Activated CD8-positive, alpha-beta memory T cell treated with anti-CD3 and anti-CD28 coated beads, Interleukin-2, amount 50 U/mL, for 4 hours (primary cell): ENCODE results near the gene CDCA5.

Experiments
- DNase-seq: peaks from one replicate; pipeline ENCODE4 v3.0.0-alpha.2; 2020

The CDCA5 gene

GRCh38 chr11:65067446-65067845, 16.4 kb downstream of the CDCA5 start:
- no peak for DNase-seq

GRCh38 chr11:65066805-65067291, 17.0 kb downstream of the CDCA5 start:
- DNase-seq: no peak

GRCh38 chr11:65066315-65066714, 17.5 kb downstream of the CDCA5 start:
- DNase-seq: no peak

DNA sequence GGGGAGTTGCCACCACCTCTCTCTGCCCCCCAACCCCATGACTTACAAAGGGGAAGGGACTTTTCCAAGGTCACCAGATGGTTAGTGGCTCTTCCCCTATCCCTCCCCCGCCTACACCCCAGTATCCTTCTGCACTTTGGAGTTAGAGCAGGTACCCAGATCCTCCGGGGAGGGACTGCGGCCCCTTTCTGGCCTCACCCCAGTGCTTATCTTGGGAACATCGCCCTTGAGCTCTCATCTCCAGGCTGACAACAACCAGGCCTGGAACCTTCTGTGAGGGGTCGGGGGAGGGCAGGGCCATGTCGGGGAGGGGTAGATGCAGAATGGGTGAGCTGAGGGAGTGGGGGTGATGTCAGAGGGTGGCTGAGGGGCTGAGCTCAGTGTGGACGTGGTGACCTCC, 18.0 kb downstream of the CDCA5 start:
- no peak for DNase-seq

GRCh38 chr11:65064847-65065240, 19.0 kb downstream of the CDCA5 start:
- DNase-seq: no peak

DNA sequence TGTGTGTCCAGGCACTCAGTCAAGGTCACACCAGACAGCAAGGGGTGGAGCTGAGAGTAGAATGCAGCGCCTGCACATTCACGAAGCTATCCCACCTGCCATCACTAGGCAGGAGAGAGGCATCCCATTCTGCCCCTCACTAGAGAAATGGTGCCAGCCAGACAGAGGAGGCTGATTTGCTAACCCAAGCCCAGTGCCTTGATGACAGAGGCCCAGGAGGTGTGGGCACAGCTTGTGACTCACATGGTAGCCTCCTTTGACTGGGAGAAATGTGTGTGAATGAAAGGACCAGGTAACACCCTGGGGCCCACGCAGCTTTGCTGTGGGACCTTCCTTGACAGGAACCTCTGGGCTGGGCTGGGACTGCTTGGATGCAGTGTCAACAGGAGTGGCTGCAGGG, 20.3 kb downstream of the CDCA5 start:
- DNase-seq: no peak

GRCh38 chr11:65060913-65061408, 22.9 kb downstream of the CDCA5 start:
- no peak for DNase-seq

DNA sequence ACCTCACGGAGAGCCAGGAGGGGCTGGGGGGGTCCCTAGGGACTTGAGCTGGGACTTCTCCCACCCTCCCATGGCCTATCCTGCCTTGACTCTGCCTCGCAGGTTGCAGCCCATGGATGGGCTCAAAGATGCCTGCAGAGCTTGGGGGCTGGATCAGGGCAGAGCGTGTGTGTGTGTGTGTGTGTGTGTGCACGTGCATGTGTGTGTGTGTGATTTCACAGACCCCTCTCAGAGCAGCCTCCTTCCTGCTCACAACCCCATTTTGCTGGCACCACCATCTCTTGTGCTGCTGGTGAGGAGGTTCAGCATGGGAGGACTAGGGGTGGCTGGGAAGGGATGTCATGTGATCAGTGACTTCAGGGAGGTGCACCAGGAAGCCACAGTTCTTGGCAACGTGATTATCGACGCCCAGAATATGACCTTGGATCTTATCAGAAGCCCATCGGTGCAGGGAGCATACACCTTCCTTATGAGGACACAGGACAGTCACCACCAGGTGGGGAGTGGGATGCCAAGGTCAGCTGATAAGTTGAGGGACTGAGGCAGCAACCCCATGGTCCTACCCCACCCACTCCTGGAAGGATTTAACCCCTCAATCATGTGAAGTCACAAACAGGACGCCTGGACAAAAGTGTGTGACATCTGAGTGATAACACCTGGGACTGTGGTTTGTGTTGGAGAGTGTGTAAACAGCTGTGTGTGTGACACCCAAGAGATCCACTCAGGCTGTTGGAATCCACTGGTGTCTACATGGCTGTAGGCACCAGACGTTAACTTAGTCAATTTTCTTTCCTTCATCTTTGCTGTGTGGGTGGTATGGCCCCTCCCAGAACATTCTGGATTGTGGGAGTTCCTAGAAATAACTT, 23.6 kb downstream of the CDCA5 start:
- no peak for DNase-seq

DNA sequence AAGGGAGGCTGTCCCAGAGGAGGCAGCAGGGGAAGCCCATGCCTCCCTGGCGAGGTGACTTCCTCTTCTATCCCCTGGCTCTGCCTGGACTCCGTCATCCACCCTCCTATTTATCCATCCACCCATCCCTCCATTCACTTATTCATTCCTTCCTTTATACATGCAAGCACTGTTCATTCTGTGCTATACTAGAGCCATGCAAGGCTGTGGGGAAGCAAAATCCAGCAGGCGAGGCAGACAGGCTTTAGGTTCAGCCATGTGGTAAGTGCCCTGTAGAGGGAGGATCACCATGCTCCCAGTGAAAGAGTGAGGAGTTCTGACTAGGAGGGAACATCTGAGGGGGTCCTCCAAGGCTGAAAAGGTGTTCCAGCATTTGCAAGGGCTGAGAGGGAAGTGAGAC, 24.3 kb downstream of the CDCA5 start:
- no peak for DNase-seq

GRCh38 chr11:65058419-65059054, 25.3 kb downstream of the CDCA5 start, which contains the start of gene NAALADL1:
TSS of gene NAALADL1 (minus strand) at chr11:65058553. CDS start at chr11:65058521, 32 bp downstream.
- no peak for DNase-seq

GRCh38 chr11:65058012-65058411, 25.8 kb downstream of the CDCA5 start:
- no peak for DNase-seq

DNA sequence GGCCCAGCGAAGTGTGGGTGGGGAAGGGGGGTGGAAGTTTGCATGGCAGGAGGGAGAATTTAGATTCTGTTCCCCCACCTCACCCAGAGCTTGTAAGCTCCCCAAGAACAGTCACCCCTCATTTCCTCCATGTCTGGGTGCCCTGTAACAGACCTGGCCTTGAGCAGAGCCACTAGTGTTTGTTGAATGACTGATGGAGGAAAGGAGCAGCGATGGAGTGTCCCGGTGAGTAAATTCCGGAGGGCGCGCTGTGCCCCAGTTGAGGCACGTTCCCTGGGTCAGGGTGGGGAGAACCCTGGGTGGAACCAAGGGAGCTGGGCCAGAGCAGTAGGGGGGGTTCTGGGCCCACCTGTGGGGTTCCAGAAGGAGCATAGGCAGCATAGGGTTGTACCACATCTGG, 26.3 kb downstream of the CDCA5 start:
- DNase-seq: no peak

DNA sequence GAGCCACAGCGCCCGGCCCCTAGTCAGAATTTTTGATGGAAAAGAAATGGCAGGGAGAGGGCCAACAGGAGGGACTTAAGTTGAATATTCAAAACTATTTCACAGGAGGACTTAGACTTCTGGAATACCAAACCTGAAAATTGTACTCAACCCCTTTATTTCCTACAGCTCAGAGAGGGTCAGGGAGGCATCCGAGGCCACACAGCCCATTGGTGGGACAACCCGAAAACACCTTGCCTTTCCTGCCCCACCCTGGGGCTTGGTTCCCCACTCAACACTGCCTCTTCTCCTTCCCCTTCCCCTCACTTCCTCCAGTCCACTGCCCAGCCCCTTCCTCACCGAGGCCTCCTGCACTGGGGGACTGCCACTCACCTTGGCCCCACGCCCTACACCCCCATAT, 26.8 kb downstream of the CDCA5 start:
- DNase-seq: no peak

DNA sequence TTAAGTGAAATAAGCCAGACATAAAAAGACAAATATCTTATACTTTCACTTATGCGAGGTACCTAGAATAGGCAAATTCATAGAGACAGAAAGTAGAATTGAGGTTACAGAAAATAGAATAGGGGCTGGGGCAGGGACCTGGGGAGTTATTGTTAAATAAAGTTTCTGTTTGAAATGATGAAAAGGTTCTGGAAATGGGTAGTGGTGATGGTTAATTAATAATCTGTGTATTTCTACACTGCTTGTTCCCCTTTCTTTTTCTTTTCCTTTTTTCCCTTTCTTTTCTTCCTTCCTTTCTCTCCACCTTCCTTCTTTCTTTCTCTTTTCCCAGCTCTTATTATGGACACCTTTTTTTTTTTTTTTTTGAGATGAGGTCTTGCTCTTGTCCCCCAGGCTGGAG, 28.3 kb downstream of the CDCA5 start:
- no peak for DNase-seq

- no peak for DNase-seq
These were observed 29.9 kb downstream of the CDCA5 start for GRCh38 chr11:65053827-65054508.

- DNase-seq: no peak
These were observed 32.4 kb downstream of the CDCA5 start for GRCh38 chr11:65051398-65051858.

DNA sequence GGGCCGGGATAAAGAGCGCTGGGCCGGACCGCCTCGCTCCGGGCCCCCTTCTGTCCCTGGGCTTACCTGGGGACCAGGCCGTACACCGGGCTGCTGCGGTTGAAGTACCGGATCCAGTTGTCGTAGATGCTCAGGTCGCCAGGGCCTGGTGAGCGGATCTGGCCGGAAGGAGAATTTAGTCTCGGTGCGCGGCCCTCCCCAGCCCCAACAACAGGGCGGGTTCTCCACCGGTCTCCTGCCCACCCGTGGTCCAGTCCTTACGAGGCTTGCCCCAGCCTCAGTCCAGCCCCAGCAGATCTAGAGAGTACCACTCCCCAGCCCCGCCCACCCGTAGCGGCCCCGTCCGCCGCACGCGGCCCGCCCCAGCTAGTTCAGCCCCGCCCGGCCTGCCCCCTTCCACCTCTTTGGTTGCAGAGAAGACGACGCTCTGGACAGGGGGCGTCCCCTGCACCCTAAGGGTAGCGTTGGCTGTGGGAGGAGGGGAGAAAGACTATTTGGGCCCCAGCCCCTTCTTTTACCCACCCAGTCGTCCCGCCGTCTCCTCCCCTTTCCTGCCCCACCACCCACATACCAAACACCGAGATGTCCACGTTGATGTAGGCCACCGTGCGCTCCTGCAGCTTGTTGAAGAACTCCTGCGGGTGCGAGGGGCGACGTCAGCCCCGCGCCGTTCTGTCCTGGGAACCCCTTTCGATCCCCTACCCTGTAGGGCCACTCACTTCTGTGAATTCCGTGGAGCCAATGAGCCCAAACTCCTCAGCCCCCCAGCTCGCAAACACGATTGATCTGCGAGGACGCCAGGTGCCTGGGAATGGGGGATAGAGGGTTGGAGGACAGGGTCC, 36.0 kb downstream of the CDCA5 start:
- no peak for DNase-seq

- no peak for DNase-seq
These were observed 38.1 kb downstream of the CDCA5 start for GRCh38 chr11:65045728-65046127.

GRCh38 chr11:65045061-65045460, 38.8 kb downstream of the CDCA5 start:
- DNase-seq: no peak

GRCh38 chr11:65043881-65044501, 39.8 kb downstream of the CDCA5 start:
- DNase-seq: no peak

- DNase-seq: no peak
These were observed 40.9 kb downstream of the CDCA5 start for GRCh38 chr11:65042891-65043290.
